Testis (tissue), 2 donors: ENCODE results near the gene ELMO1.

Experiments
- CTCF ChIP-seq, 3 experiments: fragments of 450-650 bp in 2 of 3; fragments of 200-600 bp in 1 of 3; sonication (generic) in 1 of 3; IDR thresholded peaks; one replicate each; pipeline ENCODE4 v1.5.1; 2016 to 2019; ENCODE audit warnings: antibody characterized with exemption in 3 of 3, mild to moderate bottlenecking in 2 of 3, moderate library complexity in 1 of 3
- POLR2A ChIP-seq: fragments of 450-650 bp; IDR thresholded peaks from one replicate; pipeline ENCODE4 v1.6.1; 2017; ENCODE audit warnings: antibody characterized with exemption, mild to moderate bottlenecking, moderate library complexity

GRCh38 chr7:37287131-37287855, 161.4 kb downstream of the ELMO1 start:
- TF ChIP-seq POLR2A, result no peak
- no peak for TF ChIP-seq CTCF (IDR thresholded peaks at IDR 0.05)
